NCI-H510A (cell line): ENCODE measurements around the gene PRDM16.

Source experiments
- DNase-seq: peaks from one replicate; lab custom pipeline; 2025; lab: John Stamatoyannopoulos, UW

PRDM16 gene

DNA sequence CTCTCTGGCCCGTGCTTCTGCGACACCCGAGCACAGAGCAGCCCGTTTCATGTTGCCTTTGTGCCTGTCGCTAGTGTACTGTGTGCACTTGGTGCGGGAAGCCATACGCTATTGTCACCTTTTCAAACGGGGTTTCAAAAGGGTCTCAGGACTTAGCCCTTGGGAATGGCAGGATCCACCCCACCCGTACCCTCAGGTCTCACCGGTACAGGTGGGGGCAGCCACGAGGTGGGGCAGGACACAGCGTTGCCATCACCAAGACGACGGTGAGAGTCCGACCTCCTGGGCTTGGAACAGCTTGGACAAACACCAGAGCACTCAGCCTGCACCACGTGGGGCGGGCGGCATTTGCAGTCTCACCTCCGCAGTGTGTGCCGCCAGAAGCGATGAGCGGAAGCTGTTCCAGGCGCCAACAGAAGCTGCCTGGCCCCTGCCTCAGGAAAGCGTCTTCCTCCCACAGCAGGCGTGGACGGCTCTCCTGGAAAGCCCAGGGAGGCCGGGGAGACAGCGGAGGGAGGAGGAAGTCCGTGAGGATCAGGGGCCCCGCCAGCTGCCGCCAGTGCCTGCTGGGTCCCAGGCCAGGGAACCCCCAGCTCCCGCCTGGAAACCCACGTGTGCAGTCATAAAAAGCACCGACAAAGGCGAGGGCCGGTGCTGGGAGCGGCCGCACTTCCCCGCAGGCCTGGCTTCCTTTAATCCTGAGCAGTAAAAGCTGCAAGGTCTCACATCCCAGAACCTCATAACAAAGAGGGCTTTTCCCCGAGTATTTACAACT lies 254.2 kb downstream of the PRDM16 start:
- no peak for DNase-seq

GRCh38 chr1:3323796-3324703 lies 255.0 kb downstream of the PRDM16 start:
- DNase-seq = no peak

DNA sequence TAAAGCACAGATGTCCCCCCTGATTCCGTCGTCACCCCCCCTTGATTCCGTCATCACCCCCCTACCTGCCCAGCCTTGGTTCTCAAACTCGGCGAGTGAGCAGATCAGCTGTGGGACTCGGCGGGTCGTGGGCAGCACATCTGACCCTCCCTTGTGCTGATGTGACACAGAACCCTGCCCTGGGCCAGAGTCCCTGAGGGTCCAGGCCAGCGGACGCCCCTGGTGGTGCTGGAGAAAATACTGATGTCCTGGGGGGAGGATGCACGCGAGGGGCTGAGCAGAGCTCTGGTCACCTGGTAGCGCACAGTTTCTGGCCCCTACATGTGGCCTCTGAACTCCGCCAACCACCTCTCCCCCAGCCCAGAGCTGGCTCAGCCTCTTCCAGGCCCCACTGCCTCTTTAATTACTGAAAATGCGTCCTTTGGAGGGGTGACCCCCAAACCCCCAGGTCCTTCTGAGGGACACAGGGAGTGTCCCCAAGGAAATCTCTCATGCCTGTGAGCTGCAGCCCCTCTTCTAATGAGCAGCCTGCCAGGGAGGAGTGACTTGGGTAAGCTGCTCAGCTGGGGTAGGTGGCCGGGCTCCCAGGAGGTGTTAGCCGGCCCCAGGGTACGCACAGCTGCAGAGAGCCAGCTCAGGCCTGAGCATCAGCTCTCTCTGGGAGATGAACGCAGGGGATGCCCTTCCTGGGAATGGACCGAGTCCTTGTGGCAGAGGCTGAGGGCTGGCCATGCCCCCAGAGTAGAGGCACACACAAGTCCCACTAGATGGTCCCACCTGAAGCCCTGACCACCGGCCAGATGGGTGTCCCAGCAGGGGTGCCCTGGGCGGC lies 255.9 kb downstream of the PRDM16 start:
- no peak for DNase-seq

GRCh38 chr1:3326516-3327388 lies 257.7 kb downstream of the PRDM16 start:
- DNase-seq = no peak

DNA sequence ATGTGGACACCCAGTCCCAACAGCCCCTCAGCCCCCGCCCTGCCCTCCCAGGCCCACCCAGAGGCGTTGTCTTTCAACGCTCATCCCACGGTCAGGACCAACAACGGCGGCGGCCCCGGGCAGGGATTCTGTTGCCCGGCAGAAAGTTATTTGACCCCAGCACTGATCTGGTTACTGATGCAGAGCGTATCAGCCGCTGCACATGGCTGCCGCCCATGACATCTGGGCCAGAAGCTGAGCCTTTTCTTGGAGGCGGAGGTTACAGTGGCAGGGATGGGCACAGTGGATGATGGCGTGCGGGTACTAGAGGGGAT lies 258.3 kb downstream of the PRDM16 start:
- no peak for DNase-seq

GRCh38 chr1:3327936-3328590 lies 259.1 kb downstream of the PRDM16 start:
- DNase-seq = no peak

GRCh38 chr1:3329640-3330281 lies 260.8 kb downstream of the PRDM16 start:
- DNase-seq = no peak

- DNase-seq = no peak
These were observed 261.8 kb downstream of the PRDM16 start for GRCh38 chr1:3330771-3331245.

DNA sequence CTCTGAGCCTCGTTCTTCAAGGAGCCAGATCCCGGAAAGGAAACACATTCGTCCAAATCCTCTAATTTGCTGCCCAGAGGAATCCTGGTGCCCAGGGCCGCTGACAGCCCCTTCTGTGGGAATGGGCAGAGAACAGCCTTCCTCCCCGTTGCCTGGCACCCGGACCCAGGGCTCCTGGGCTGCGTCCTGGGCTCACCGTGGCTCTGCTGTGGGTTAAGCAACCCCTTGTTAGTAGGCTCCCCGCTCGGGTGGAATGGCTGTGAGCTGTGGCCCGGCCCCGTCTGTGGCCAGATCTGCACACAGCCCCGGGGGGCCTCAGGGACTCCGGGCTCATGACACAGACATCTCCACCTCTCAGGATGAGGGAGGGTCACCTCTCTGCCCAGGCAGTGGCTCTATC lies 262.6 kb downstream of the PRDM16 start:
- no peak for DNase-seq

DNA sequence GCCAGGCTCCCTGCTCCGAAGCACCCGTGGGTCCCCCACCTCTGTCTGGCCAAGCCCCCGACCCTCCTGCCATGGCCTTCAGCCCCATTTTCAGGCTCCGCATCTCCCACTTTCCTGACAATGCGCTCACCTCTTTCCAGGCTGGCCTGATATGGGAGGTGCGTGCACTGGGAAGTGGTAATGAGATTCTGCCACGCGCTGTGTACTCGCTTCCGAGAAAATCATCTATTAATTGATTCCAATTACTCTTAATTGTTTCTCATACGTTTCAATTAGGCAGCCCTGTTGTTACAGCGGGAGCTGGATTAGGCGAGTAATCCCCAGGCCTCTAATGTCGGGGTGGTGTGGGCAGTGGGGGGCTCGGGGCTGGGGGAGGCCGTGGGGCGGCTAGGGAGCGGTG lies 263.0 kb downstream of the PRDM16 start:
- DNase-seq = no peak

GRCh38 chr1:3332662-3333061 lies 263.7 kb downstream of the PRDM16 start:
- no peak for DNase-seq

DNA sequence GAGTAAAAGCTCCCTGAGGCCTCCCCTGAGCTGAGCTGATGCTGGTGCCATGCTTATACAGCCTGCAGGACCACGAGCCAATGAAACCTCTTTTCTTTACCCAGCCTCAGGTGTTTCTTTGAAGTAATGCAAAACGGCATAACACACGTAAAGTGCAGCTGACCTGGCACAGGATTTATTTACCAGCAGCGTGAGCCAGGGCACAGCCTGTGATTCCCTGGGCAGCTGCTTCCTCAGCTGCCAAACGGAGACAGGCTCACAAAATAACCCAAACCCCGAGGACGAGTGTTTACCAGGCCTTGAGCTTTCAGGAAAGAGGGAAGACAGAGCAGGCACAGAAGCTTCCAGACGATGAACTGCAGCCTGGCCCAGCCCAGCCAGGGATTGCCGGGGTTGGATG lies 264.9 kb downstream of the PRDM16 start:
- no peak for DNase-seq

GRCh38 chr1:3334366-3334765 lies 265.4 kb downstream of the PRDM16 start:
- DNase-seq = no peak

DNA sequence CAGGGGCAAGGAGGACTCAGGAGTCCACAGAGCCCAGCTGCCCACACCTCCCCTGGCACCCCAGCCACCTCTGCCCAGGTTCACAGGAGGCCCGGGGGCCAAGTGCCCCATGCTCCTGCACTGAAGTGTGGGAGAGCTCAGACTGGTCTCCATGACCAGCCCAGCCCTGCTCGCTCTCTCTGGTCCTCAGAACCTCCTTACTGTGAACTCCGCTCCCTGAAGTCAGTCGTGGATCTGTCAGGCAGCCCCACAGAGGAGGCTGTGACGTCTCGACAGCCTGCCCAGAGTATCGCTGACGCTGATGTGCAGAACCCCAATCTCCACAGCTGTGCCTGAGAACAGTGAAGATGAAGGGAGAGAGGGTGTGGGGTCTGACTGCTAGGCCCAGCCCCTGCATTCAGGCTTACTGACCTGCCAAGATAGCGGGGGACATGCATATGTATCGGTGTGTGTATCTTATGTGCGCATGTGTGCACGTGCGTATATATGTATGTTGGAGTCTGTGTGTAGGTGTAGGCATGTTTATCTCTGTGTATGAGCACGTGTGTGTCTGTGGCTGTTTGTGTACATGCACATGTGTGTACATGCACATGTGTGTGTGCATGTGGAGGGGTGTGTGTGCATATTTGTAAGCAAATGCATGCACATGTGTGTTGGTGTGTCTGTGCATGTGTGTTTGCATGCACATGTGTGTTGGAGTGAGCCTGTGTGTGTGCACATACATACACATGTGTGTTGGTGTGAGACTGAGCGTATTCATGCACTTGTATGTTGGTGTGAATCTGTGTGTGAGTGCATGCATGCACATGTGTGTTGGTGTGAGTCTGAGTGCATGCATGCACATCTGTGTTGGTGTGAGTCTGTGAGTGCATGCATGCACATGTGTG lies 267.0 kb downstream of the PRDM16 start:
- DNase-seq = no peak

- no peak for DNase-seq
These were observed 267.9 kb downstream of the PRDM16 start for GRCh38 chr1:3336641-3337630.

DNA sequence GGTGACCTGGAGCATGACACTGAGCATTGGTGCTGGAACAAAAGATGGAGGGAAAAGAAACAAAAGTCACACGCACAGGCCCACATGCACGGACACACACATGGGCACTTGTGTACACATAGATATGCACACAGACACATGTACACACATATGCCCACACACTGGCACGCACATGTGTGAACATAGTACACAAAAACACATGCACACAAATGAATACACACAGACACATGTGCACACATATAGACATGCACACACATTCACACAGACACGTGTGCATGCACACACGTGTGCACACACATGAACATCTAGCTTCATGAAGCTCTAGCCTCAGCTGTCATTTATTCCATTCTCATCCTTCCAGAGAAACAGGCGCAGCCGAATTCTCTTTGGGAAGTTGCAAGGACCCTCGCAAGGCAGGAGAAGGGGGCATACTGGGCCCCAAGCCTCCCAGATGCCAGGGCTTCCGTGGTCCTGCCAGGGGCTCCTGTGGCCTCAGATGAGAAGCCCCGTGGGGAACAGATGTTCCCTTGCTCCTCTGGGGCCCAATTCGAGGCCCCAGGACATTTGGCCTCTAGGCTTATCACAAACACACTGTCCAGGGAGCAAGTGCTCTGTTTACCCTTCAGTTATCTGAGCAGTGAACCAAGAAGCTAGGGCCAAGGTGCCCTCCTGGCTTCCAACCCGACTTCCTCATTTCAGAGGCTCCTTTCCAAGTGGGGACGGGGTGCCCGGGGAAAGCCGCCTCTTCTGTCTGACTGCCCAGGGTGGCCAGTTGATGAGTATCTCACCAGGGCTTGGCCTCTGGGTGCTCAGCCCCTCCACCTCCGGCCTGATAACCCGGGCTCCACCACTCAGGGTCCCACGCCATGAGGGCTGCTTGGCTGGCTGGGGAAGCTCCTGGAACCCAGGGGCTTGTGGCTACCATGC lies 269.1 kb downstream of the PRDM16 start:
- no peak for DNase-seq

DNA sequence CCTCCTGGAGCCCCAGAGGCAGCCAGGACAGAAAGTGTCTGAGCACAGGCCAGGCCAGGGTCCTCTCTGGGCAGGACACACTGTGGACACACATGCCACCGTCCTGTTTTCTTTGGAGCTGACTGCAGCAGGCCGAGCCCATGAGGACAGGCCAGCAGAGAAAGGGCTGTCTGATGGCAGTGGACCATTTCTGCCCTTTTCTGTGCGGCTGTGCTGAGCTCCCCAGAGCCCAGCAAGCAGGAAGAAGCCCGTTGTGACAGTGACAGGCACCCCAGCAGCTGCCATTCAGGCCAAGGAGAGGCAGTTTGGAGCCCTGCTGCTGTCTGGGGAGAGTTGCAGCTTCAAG lies 269.7 kb downstream of the PRDM16 start:
- no peak for DNase-seq
